OCI-LY7 (cell line): ENCODE results near the gene JAG2. TPM values are rescaled to one million over a fixed set of nuclear protein-coding genes. Genes with fewer than 3 reads are reported as not detected.

ENCODE experiments used
- BruUV-seq: library from RNA; stranded (reverse); fragments of 400-500 nt; replicated peaks from 2 replicates; lab custom pipeline; 2021; lab: Mats Ljungman, UMichigan
- CTCF ChIA-PET: fragments of 300-600 bp; sonication (Branson Sonifier 250); formaldehyde crosslinking; loops from one replicate; lab custom pipeline; 2022; ENCODE audit warnings: antibody characterized with exemption; ENCODE audit not compliant: unreplicated experiment; lab: Charles Lee
- POLR2A ChIA-PET: fragments of 300-600 bp; sonication (Branson Sonifier 250); formaldehyde crosslinking; loops from one replicate; lab custom pipeline; 2022; ENCODE audit warnings: antibody characterized with exemption; lab: Charles Lee
- DNase-seq: peaks from one replicate; pipeline ENCODE4 v3.0.0-alpha.2; 2015; ENCODE audit warnings: low spot score
- H2AFZ ChIP-seq: fragments of 200-600 bp; sonication (generic), shearing (Covaris generic); 2 replicates; pipeline ENCODE4 v1.6.1; 2014; ENCODE audit warnings: mild to moderate bottlenecking, antibody characterized with exemption, low read length, moderate library complexity
- H3K27ac ChIP-seq: fragments of 200-600 bp; sonication (generic); 2 replicates; pipeline ENCODE4 v1.5.1; 2014; ENCODE audit warnings: mixed run types, low read depth, mild to moderate bottlenecking, moderate library complexity, low read length, inconsistent platforms; ENCODE audit not compliant: poor library complexity, severe bottlenecking
- H3K36me3 ChIP-seq: fragments of 200-600 bp; sonication (generic); 2 replicates; pipeline ENCODE4 v1.6.1; 2014; ENCODE audit warnings: mild to moderate bottlenecking, antibody characterized with exemption, low read length, moderate library complexity, mixed read lengths; ENCODE audit not compliant: insufficient read depth
- H3K4me1 ChIP-seq: fragments of 200-600 bp; sonication (generic); 2 replicates; pipeline ENCODE4 v1.5.1; 2014; ENCODE audit warnings: mild to moderate bottlenecking, low read length; ENCODE audit not compliant: insufficient read depth, poor library complexity, severe bottlenecking
- H3K4me2 ChIP-seq: fragments of 200-600 bp; sonication (generic); 2 replicates; pipeline ENCODE4 v1.6.1; 2014; ENCODE audit warnings: mild to moderate bottlenecking, low read length
- H3K4me3 ChIP-seq: fragments of 200-600 bp; sonication (generic); 2 replicates; pipeline ENCODE4 v1.5.1; 2014; ENCODE audit warnings: mild to moderate bottlenecking, low read depth, low read length; ENCODE audit not compliant: poor library complexity, severe bottlenecking
- H3K79me2 ChIP-seq: fragments of 200-600 bp; sonication (generic); 2 replicates; pipeline ENCODE4 v1.6.1; 2016; ENCODE audit warnings: low read depth, mild to moderate bottlenecking, low read length, moderate library complexity, mixed read lengths; ENCODE audit not compliant: insufficient read depth
- H3K9me2 ChIP-seq: fragments of 200-600 bp; sonication (generic); 2 replicates; pipeline ENCODE4 v1.6.1; 2016; ENCODE audit warnings: mild to moderate bottlenecking, low read length, mixed read lengths; ENCODE audit not compliant: insufficient read depth
- H3K9me3 ChIP-seq: fragments of 200-600 bp; sonication (generic); 2 replicates; pipeline ENCODE4 v1.6.1; 2014; ENCODE audit warnings: mild to moderate bottlenecking, mixed run types, low read length, mixed read lengths
- H4K20me1 ChIP-seq: fragments of 200-600 bp; sonication (generic); 2 replicates; pipeline ENCODE4 v1.6.1; 2014; ENCODE audit warnings: mild to moderate bottlenecking, antibody characterized with exemption, low read length, moderate library complexity, mixed read lengths; ENCODE audit not compliant: insufficient read depth
- CTCF ChIP-seq: fragments of 200-600 bp; sonication (generic); conservative IDR thresholded peaks from 2 replicates; pipeline ENCODE4 v1.5.1; 2014; ENCODE audit warnings: mild to moderate bottlenecking, antibody characterized with exemption, low read length, moderate library complexity, mixed read lengths
- EZH2phosphoT487 ChIP-seq: fragments of 200-600 bp; sonication (generic); IDR thresholded peaks from 2 replicates; pipeline ENCODE4 v1.6.1; 2018; ENCODE audit warnings: low read depth, borderline replicate concordance, mild to moderate bottlenecking, mixed run types, antibody characterized with exemption, low read length, moderate library complexity, mixed read lengths
- intact Hi-C: fragments of 100-400 bp; cut with micrococcal nuclease; formaldehyde crosslinking; loops from one replicate; pipeline ENCODE4 v1.10.0; 2022; ENCODE audit not compliant: unreplicated experiment
- total RNA-seq, 2 experiments: library from RNA; depleted of rRNA in 1 of 2; stranded (reverse); fragments of >200 nt in 1 of 2; shearing (Covaris generic) in 1 of 2; gene quantifications; 2 replicates each; pipeline ENCODE4 v1.2.3, GENCODE V29; 2014 to 2022

The JAG2 gene
- total RNA-seq, 2 experiments from 2014 or later: 5.0 to 6.0 TPM

GRCh38 chr14:105187935-105188524 is 19.5 kb upstream of the JAG2 start:
- intact Hi-C loops: no loop called here
- Histone ChIP-seq H3K27ac (no peak overlapping the region), H3K4me2 (no peak overlapping the region), H4K20me1 (no peaks in the 10 kb centered on the region), H3K9me2 (no peaks in the 10 kb centered on the region), H3K9me3 (no peaks in the 10 kb centered on the region), H3K36me3 (no peaks in the 10 kb centered on the region), H3K79me2 (no peaks in the 10 kb centered on the region), H3K4me3 (no peak overlapping the region), H3K4me1 (no peaks in the 10 kb centered on the region), H2AFZ (no peak overlapping the region)
- ChIA-PET POLR2A (no interaction called here), CTCF (no interaction called here)
- no peak for DNase-seq
- no TSS peak for BruUV-seq
- TF ChIP-seq EZH2phosphoT487 (no peak), CTCF (0 out of 2 replicates have a peak, but pooled peaks have one; percentile 13)

- no TSS peak for BruUV-seq
- no peak overlapping the region for H3K4me3 ChIP-seq
- H3K79me2 ChIP-seq: no peaks in the 10 kb centered on the region
- ChIA-PET CTCF (no interaction called here), POLR2A (no interaction called here)
- no peak for TF ChIP-seq CTCF
- no peak for TF ChIP-seq EZH2phosphoT487
- intact Hi-C loops: no loop called here
- no peaks in the 10 kb centered on the region for H3K9me2 ChIP-seq
- H2AFZ ChIP-seq: no peak overlapping the region
- no peaks in the 10 kb centered on the region for H3K4me1 ChIP-seq
- no peak for DNase-seq
- no peaks in the 10 kb centered on the region for H3K9me3 ChIP-seq
- no peak overlapping the region for H3K27ac ChIP-seq
- H4K20me1 ChIP-seq: no peaks in the 10 kb centered on the region
- no peaks in the 10 kb centered on the region for H3K36me3 ChIP-seq
- no peak overlapping the region for H3K4me2 ChIP-seq
These were observed 18.5 kb upstream of the JAG2 start for GRCh38 chr14:105187116-105187515.

DNA sequence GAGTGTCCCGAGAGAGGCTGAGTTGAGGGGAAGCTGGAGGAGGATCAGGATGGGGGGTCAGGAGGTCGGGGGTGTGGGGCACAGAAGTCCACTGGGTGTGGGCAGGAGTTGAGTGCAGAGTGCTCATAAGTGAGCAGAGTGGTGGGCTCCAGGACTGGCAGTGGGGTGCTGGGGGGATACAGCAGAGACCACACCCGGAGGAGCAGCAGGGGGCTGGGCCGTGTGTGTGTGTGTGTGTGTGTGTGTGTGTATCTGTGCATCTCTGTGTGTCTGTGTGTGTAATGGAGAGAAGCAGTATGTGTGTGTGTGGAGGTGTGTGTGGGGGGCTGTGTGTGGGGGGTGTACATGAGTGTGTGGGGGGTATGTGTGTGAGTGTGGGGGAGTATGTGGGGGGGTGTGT is 17.4 kb upstream of the JAG2 start:
- Histone ChIP-seq H3K4me3 (no peak overlapping the region), H3K36me3 (no peaks in the 10 kb centered on the region), H3K4me1 (peaks cover 5% of the 10 kb centered on the region), H3K9me3 (no peaks in the 10 kb centered on the region), H3K4me2 (no peak overlapping the region), H3K79me2 (no peaks in the 10 kb centered on the region), H3K9me2 (no peaks in the 10 kb centered on the region), H4K20me1 (no peaks in the 10 kb centered on the region), H3K27ac (no peak overlapping the region), H2AFZ (no peak overlapping the region)
- no TSS peak for BruUV-seq
- ChIA-PET POLR2A (no interaction called here), CTCF (no interaction called here)
- DNase-seq: no peak
- TF ChIP-seq CTCF (no peak), EZH2phosphoT487 (no peak)
- intact Hi-C loops: no loop called here
